K562 treated with DMSO at 1 percent for 48 hours (cell line): ENCODE results near the gene MORN1. TPM values are rescaled to one million over a fixed set of nuclear protein-coding genes. Genes with fewer than 3 reads are reported as not detected.

Source experiments
- total RNA-seq: library from RNA; unstranded; fragments of 300-600 nt; gene quantifications from 2 replicates; pipeline ENCODE4 v1.2.3, GENCODE V29; 2022; ENCODE audit warnings: low replicate concordance; ENCODE audit errors: extremely low read depth

Gene MORN1
- not detected in 2 replicates for total RNA-seq

DNA sequence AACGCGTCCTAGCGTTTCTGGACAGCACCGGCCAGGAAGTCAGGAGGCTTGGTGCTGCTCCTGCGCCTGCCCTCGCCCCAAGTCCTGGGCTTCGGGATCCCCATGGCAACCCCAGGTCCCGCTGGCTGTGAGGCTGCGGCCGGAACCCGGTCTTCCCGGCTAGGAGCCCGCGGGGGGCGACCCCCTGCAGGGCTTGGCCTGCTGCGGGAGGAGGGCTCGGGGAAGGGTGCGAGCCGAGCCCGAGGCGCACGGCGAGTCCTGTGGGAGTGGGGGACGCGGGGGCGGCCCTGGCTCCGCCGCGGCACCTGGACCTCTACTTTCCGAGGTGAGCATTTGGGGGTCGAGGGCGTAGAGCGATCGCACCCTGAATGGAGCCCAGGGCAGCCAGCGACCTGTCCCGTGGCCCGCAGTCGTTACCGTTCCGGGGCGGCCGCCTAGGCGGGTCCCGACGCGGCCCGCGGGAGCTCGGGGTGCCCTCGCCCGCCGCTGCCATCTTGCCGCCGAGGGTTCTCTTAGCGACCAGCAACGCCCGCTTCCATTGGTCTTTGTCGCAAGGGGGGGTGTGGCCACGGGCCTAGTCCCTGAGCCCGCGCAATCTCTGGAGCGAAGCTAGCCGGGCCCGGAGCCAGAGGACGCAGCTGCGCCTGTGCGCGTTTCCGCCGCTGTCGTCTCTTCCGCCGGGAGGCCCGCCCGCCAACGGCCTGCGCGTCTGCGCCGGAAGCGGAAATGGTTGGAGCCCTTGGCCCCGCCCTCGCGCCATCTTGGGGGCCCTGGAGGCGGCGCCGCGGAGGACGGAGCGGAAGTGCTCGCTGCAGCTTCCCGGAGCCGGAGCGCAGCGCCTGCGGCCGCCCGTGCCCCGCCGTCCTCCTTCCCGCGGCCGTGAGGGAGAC is at the start of gene MORN1, which contains the start of gene RER1:
MORN1 (minus strand) TSS at position 514 of the 890 bp plus-strand sequence; CDS start at position 493, 21 bp downstream.
RER1 (plus strand) TSS at position 801 of the 890 bp plus-strand sequence. CDS start 3,950 bp downstream, outside the sequence.

DNA sequence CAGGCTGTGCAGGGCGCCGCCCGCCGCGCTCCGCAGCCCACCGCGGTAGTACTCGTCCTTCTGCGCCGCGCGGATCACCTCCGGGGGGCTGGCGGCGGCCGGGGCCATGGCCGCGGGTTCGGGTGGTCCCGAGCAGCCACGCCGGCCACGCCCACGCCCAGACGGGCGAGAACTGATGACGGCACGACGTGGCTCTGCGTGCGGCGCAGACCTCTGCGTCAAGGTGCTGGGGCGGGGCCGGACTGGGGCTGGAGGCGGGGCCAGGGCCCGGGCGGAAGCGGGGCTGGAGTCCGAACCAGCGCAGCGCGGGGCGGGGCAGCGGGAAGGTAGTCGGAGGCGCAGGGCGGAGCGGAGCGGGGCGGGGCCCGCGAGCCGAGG is 21.0 kb upstream of the MORN1 start, which contains the start of gene PEX10:
PEX10 (minus strand) TSS at position 170 of the 378 bp plus-strand sequence; CDS start at position 108, 62 bp downstream.

Other genes with a start within 250 kb of the MORN1 start
- not detected in 2 replicates for gene FAAP20, start 196.8 kb downstream of the MORN1 start, total RNA-seq
- not detected in 2 replicates for gene SKI, start 163.2 kb downstream of the MORN1 start, total RNA-seq
- gene RER1, start 287 bp upstream of the MORN1 start, total RNA-seq = not detected in 2 replicates
- gene PEX10, start 21.0 kb upstream of the MORN1 start, total RNA-seq = not detected in 2 replicates
- gene PLCH2, start 84.7 kb upstream of the MORN1 start, total RNA-seq = not detected in 2 replicates
- not detected in 2 replicates for gene PANK4, start 135.0 kb upstream of the MORN1 start, total RNA-seq
- not detected in 2 replicates for gene HES5, start 138.7 kb upstream of the MORN1 start, total RNA-seq
- not detected in 2 replicates for gene TNFRSF14, start 164.8 kb upstream of the MORN1 start, total RNA-seq
- not detected in 2 replicates for gene PRXL2B, start 195.2 kb upstream of the MORN1 start, total RNA-seq
- not detected in 2 replicates for gene MMEL1, start 241.5 kb upstream of the MORN1 start, total RNA-seq